Pons (tissue), 1 donor: ENCODE results near the gene PRUNE2.
A peak's percentile ranks its signal among the peaks of the same experiment; 100 is the strongest.

ENCODE experiments used
- DNase-seq: peaks from one replicate; pipeline ENCODE4 v3.0.0-alpha.2; 2016; ENCODE audit warnings: low spot score

The PRUNE2 gene

DNA sequence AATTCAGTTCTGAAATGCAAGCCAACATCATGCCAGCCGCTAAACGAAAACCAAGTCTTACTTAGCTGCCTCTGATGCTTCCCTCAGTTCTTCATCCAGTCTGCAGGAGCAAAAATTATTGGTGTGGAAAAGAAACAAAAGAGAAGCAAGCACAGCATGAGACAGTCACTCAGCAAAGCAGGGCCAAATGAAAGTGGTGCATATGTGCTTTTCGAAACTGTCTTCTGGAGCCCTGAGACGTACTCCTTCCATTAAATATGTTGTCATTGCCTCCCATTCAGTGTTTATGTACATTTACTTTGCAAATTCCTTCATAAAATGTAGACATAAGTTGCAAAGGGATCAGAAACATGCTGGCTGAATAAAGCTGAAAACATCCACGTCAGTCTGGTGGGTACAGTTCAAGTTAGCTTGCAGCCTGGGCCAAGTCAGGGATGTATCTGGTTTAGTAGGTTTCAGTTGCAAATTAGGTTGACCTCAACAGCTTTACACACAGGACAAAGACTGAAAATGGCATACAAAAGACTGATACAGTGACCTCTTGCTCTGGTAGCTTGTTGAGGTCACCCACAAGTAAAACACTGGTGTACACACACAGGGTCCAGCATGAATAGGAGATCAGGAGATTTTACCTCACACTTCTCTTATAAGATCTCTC, 281.4 kb downstream of the PRUNE2 start:
- no peak for DNase-seq

- no peak for DNase-seq
Observed at GRCh38 chr9:76620996-76621395, 284.9 kb downstream of the PRUNE2 start.

GRCh38 chr9:76620581-76620980, 285.3 kb downstream of the PRUNE2 start:
- DNase-seq = no peak

DNA sequence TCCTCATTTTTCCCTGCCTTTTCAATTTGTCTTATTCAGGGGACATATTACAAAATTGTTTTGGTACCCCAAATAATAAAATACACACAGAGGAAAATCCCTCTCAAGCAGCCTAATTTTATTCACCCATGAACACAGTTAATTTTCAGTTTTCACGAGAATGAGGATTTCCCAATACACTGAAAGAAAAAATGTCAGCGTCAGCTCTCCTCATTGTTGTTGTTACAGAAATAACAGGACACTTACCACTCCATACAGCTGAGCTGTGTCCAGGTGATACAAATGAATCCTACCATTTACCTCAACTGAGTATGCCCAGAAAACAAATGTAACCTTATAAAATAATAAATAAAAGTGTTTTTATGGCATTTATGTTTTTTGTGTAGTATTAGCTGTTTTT, 286.3 kb downstream of the PRUNE2 start:
- DNase-seq = no peak

- no peak for DNase-seq
Observed at GRCh38 chr9:76619197-76619596, 286.7 kb downstream of the PRUNE2 start.

- DNase-seq = no peak
Observed at GRCh38 chr9:76618762-76619161, 287.2 kb downstream of the PRUNE2 start.

DNA sequence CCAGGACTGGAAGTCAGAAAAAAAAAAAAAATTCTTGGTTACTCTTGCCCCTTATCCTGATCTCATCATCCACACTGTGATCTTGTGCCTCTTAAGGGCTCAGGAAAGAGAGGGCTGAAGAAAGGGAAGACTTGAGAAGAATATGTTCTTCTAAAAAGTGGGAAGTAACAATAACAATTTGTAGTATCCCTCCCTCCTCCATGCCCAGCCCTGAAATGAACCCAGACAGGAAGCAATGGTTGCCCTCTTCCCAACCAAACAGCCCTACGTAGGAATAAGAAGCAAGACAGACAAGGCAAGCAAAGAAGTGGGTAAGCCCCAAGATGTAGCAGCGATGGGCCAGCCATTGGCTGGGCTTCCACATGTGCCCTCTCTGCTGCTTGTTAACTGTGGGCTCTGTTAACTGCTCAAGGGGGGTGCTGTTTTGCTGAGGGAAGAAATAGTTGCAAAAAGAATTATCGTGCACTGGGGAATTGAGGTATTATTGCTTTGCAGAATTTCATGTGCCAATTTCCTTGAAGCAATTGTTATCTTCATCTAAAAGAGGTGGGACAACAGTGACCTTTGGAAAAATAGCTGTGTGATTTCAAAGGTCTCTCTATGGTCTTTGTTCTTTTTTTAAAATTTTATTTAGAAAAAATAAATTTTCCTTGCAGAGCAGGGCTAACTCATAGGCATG, 288.3 kb downstream of the PRUNE2 start:
- no peak for DNase-seq

- no peak for DNase-seq
Observed at GRCh38 chr9:76616780-76617179, 289.1 kb downstream of the PRUNE2 start.

GRCh38 chr9:76615177-76615603, 290.7 kb downstream of the PRUNE2 start:
- peak; percentile 10 for DNase-seq

DNA sequence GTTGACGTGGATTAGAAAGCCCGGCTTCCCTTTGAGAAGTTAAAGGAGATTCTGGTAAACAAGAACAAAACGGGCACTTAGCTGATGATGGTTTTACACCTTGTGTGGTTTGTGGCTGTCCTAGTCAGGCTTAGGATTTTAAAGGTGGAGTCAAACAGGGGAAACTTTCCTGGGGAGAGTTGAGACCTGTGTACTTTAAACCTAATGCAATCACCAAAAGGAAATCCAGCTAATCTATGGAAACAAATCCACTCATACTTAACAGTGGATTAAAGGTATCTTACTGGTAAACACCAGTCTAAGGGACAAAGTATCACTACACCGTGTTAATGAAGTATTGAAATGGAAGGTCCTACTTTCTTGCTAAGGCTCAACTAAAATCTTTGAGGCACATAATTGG, 291.9 kb downstream of the PRUNE2 start:
- DNase-seq = no peak

DNA sequence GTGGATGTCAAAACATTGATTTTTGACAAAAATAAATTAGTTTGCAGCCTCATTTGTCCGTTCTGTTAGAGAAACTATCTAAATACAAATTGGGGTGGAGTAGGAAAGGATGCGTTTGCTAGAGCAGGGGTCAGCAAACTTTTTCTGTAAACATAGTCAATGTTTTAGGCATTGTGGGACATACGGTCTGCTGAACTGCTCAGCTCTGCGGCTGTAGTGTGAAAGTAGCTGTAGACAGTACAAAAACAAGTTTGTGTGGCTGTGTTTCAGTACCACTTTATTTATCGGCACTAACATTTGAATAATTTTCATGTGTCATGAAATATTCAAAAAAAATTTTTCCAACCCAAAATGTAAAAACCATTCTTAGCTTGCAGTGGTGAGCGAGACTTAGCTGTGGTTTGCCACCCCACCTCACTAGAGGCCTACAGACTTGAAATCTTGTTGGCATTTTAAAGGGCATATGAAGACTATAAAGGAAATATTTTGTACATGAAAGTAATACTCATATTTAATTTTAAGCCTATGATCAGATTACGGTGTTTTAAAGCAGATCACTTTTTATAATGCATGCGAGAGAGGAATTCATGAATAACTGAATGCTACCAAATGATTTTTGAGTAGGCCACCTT, 292.6 kb downstream of the PRUNE2 start:
- DNase-seq = no peak

DNA sequence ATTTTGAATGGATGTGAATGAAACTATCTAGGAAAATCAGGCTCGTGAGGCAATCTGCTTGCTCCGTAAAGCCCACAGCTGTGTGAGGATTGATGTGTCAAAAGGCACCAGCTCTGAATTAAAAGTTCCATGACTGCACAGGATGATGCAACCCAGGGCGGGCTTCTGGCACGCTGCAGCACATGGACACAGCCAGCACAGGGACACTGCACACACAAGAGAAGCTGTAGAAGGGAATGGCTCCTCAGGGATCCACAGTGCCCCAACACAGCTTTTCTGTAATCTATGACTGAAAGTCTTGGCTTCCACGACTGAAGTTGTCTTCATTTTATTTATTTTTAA, 295.9 kb downstream of the PRUNE2 start:
- DNase-seq = no peak

- no peak for DNase-seq
Observed at GRCh38 chr9:76609285-76610010, 296.5 kb downstream of the PRUNE2 start.

GRCh38 chr9:76608575-76609273, 297.2 kb downstream of the PRUNE2 start:
- no peak for DNase-seq

- no peak for DNase-seq
Observed at GRCh38 chr9:76607730-76608436, 298.0 kb downstream of the PRUNE2 start.

- DNase-seq = no peak
Observed at GRCh38 chr9:76605321-76605900, 300.5 kb downstream of the PRUNE2 start.

GRCh38 chr9:76603931-76604570, 301.9 kb downstream of the PRUNE2 start:
- no peak for DNase-seq

GRCh38 chr9:76603448-76603895, 302.4 kb downstream of the PRUNE2 start:
- peak; percentile 35 for DNase-seq

- DNase-seq = no peak
Observed at GRCh38 chr9:76602199-76602598, 303.7 kb downstream of the PRUNE2 start.

DNA sequence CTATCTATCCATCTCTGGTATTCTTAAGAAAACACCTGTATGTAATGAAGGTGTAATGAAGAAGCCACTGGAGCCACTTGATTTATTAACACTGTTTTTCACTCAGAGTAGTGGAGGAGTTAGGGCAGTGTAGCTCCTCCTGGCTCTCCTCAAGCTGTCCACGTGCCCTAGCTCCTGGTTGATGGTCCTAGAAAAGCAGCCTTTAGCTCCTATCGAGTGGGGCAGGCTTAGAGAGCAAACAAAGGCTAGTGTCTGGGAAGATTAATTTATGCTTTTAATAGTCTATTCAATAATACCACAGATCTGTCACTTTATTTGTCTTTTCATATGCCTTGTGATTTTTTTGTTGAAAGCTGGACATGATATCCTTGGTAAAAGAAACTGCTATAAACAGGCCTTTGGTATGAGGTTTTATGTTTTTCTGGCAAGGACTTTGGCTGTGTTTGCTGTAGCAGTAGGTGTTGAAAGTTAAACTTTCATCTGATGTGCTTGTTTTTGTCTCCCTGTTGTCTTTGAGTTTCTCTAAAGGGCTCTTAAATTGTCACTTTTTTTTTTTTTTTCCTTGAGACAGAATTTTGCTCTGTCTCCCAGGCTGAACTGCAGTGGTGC, 305.8 kb downstream of the PRUNE2 start:
- DNase-seq = no peak
